GM13977 (cell line): Measurements from ENCODE around the gene EFEMP1.

Experiments used
- DNase-seq: peaks from one replicate; pipeline ENCODE4 v3.0.0; 2012; ENCODE audit warnings: low spot score
- in situ Hi-C: fragments of 300-500 bp; cut with MboI; formaldehyde crosslinking; loops from one replicate; pipeline ENCODE4 v1.12.0; 2022; ENCODE audit warnings: low sequenced_read_pairs, low pct_unique_long_range_greater_than_20kb, mixed read lengths, inconsistent platforms; ENCODE audit not compliant: unreplicated experiment
- TF ChIP-seq, protein P1 (sequence below): IDR thresholded peaks from 2 replicates; pipeline ENCODE4 v1.5.1; 2012; ENCODE audit warnings: mild to moderate bottlenecking, control low read depth; ENCODE audit not compliant: insufficient read depth; ENCODE audit errors: extremely low read depth, missing control alignments

The EFEMP1 gene

DNA sequence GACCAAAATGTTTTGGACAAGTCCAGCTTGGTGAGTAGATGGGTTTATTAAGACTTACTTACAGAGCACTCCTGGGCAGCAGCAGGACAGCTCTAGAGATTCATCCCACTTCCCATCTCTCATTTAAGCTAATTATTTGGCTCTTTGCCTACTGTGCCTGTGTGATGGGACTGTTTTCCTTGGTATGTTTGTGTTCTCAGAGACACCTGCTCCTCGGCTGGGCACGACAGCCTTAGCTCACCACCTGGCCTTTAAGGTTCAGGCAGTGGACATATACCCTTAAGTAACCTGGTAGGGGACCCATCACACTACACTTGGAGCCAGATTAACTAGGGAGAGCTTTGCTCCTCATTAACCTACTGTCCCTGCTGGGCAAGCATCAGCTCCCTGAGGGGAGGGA lies 41.7 kb upstream of the EFEMP1 start:
- no peak for DNase-seq
- in situ Hi-C loops = loop anchor here (25.0 kb wide), 1 partner anchor 253 kb away; no protein-coding TSS in a partner anchor
- TF ChIP-seq, protein P1, sequence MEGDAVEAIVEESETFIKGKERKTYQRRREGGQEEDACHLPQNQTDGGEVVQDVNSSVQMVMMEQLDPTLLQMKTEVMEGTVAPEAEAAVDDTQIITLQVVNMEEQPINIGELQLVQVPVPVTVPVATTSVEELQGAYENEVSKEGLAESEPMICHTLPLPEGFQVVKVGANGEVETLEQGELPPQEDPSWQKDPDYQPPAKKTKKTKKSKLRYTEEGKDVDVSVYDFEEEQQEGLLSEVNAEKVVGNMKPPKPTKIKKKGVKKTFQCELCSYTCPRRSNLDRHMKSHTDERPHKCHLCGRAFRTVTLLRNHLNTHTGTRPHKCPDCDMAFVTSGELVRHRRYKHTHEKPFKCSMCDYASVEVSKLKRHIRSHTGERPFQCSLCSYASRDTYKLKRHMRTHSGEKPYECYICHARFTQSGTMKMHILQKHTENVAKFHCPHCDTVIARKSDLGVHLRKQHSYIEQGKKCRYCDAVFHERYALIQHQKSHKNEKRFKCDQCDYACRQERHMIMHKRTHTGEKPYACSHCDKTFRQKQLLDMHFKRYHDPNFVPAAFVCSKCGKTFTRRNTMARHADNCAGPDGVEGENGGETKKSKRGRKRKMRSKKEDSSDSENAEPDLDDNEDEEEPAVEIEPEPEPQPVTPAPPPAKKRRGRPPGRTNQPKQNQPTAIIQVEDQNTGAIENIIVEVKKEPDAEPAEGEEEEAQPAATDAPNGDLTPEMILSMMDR = no peak

DNA sequence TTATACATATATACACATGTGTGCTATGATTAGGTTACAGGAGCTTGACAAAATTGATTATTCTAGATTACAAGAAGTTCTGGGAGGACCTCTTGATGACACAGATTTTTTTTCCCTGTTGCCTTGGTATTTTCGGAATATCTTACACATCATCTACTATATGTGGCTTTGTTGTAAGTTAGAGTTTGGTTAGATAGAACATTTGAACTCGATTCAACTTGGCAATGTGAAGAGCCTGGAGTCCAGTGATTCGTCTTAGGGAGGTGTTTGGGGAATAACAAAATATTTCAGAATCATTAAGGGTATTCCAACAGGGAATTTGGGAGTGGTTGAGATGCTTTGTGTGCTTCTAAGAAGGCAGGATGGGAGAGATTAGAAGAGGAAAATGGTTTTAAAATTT lies 39.3 kb upstream of the EFEMP1 start:
- no peak for DNase-seq
- TF ChIP-seq, protein P1 = no peak
- in situ Hi-C loops = loop anchor here (25.0 kb wide), 1 partner anchor 251 kb away; no protein-coding TSS in a partner anchor

DNA sequence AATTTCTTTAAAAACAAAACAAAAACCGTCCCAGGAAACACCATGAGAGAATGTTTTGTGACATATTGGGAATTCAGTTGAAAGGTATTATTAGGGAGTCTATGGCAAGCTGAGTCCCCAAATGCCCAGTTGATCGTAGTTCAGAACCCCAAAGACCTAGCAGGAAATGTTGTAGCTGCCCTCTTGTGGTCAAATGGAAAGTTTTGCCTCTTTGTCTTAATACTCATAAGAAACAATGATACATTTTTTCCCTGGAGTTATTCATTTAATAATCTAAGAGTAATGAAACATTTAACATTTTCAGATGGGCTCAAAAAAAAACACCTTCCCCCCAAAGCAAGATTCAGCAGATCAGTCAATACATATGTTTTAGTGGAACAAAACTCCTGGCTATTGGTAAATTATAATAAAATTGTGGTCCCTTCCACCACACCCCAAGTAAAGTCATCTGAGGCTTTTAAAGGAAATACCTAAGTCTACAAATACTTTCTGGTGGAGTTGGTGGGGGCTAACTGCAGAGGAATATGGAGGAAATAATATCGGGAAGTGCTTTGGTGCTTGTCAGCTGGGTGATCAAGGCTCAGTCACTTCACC lies 37.8 kb upstream of the EFEMP1 start:
- in situ Hi-C loops = loop anchor here (25.0 kb wide), 1 partner anchor 249 kb away; no protein-coding TSS in a partner anchor
- TF ChIP-seq, protein P1 = peak; percentile 46
- peak; percentile 28 for DNase-seq

DNA sequence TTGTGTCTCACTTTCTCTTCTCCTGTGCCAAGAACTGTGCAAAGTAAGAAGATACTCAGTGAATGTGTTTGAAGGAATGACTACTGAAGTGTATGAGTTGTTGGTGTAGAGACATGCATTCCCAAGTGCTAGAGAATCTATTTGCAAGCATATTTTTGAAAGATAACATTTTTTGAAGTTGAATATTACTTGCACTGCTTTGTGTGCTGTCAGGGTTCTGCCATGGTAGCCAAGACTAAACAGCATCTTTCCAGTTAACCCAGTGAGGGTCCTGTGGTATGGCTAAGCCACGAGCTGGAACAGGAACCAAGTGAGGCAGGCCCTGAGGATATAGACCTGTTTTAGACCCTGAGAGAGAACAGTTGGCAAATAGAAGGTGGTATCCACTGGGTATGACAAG lies 35.2 kb upstream of the EFEMP1 start:
- TF ChIP-seq, protein P1 = no peak
- in situ Hi-C loops = loop anchor here (25.0 kb wide), 1 partner anchor 246 kb away; no protein-coding TSS in a partner anchor
- DNase-seq = no peak

DNA sequence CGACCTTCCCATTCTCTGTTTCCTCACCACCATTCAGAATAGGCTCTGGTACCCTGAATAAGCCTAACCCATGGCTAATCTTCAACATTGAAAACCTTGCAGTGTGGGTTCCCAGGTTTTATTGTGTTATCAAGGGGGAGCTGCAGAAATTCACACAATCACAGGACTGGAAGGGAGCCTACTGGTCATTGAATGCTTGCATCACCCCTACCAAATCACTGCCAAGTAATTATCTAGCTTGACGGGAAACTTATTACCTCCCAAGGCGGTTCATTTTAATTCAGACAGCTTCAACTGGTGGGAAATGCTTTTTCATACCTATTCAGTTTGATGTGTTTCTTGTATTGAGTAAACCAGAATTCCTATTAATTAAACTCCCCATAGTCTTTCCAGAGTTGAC lies 33.6 kb upstream of the EFEMP1 start:
- TF ChIP-seq, protein P1 = no peak
- no peak for DNase-seq
- in situ Hi-C loops = loop anchor here (25.0 kb wide), 1 partner anchor 245 kb away; no protein-coding TSS in a partner anchor

DNA sequence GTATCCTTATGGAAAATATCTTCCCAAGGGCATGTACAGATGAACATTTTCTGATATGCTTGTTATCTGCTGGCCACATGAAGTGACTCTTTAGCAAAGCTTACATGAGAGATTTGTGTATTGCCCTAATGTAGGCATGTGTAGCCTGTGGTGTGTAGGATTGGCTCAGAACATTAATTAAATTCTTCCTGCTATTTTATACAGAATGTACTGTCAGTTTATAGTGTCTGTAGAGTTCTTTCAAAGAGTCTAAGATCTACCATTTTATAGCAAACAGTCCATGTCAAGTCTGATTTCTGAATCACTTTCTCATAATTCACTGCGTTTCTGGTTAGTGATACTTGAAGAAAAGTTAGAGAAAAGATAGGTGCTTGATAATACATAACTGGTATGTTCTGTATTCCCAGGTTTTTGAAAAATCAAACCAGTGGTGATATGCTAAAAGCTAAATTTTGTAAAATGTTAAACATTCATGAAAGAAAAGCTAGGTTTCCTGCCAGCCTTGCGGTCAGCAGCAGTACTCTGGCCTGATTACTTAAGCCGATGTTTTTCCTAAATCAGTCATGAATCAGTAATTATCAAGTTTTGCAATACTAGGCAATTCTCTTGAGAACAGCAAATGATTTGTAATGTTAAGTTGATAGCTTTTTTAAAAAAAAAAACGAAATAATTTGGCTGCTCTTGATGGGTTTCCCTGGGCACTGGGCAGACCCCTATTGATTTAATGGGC lies 30.9 kb upstream of the EFEMP1 start:
- no peak for DNase-seq
- TF ChIP-seq, protein P1 = no peak
- in situ Hi-C loops = loop anchor here (25.0 kb wide), 1 partner anchor 242 kb away; no protein-coding TSS in a partner anchor
